Measurements from ENCODE around the gene ADD3. TPM values are rescaled to one million over a fixed set of nuclear protein-coding genes. Genes with fewer than 3 reads are reported as not detected.

ADD3 gene
- total and polyA plus RNA-seq, 2 donors (not counting 3 experiments of a cell fraction or from before 2014, with no cell fraction given), result 14.9 to 55.2 TPM

GRCh38 chr10:109991266-109991855, 16.4 kb upstream of the ADD3 start:
- H3K4me2 ChIP-seq (ENCODE audit: insufficient read depth, low read length), result no peak overlapping the region
- no peaks in the 10 kb centered on the region for H3K79me2 ChIP-seq (ENCODE audit: control insufficient read depth, insufficient read depth, low read length)
- no TSS peak for BruUV-seq (replicated peaks)
- CTCF ChIA-PET, result interaction anchor here (1.1 to 2.6 kb wide), 7 partner anchors 9 to 107 kb away, joined by 3 to 22 read pairs (median 6); partner anchors contain the start of gene ADD3
- H3K36me3 ChIP-seq (ENCODE audit: control insufficient read depth in 2 of 2, extremely low read depth in 1 of 2, insufficient read depth in 2 of 2, low read length in 2 of 2), result no peaks in the 10 kb centered on the region
- no peak overlapping the region for H3K9ac ChIP-seq (replicated peaks; ENCODE audit: extremely low read depth, insufficient read depth, low read length)
- intact Hi-C loops (cut with micrococcal nuclease), result no loop called here
- no peaks in the 10 kb centered on the region for H3K9me1 ChIP-seq (replicated peaks; ENCODE audit: control insufficient read depth, extremely low read depth, insufficient read depth, low read length)
- dilution Hi-C loops (cut with MboI; ENCODE audit: extremely low pct_ligation_motif_present, low sequenced_read_pairs), result no loop called here
- no peak overlapping the region for H3K4me3 ChIP-seq (replicated peaks in 1 of 3; ENCODE audit: insufficient read depth in 1 of 3, low read depth in 1 of 3, low read length in 3 of 3)
- peak; percentile 45 for DNase-seq (ENCODE audit: low read depth, low spot score)
- no peaks in the 10 kb centered on the region for H4K20me1 ChIP-seq (replicated peaks; ENCODE audit: control insufficient read depth, extremely low read depth, insufficient read depth, low read length)
- H3K27me3 ChIP-seq (ENCODE audit: control insufficient read depth in 2 of 2, insufficient read depth in 2 of 2, low read length in 2 of 2), result no peaks in the 10 kb centered on the region
- H3K4me1 ChIP-seq (ENCODE audit: control insufficient read depth, extremely low read depth, insufficient read depth, low read length), result peaks cover 3% of the 10 kb centered on the region
- no peaks in the 10 kb centered on the region for H3K9me3 ChIP-seq (replicated peaks; ENCODE audit: control insufficient read depth, insufficient read depth, low read length)
- POLR2A ChIA-PET, result interaction anchor here (1.0 kb wide), 1 partner anchor 16 kb away, joined by 3 read pairs; the partner anchor contains the start of gene ADD3
- no peak overlapping the region for H2AFZ ChIP-seq (ENCODE audit: low read depth, low read length)
- no peak for FAIRE-seq
- TF ChIP-seq MAX (IDR thresholded peaks at IDR 0.05; ENCODE audit: insufficient read depth, insufficient read length) (no peak), CTCF (IDR thresholded peaks at IDR 0.05; ENCODE audit: extremely low read depth in 1 of 2, insufficient read depth in 1 of 2, low read depth in 1 of 2, low read length in 2 of 2) (no peak), JUN (IDR thresholded peaks at IDR 0.05; ENCODE audit: borderline replicate concordance, insufficient read depth, insufficient read length, low read depth) (no peak), EZH2 (IDR thresholded peaks at IDR 0.05; ENCODE audit: borderline replicate concordance, low read depth, low read length, severe bottlenecking) (no peak), POLR2A (IDR thresholded peaks at IDR 0.05; ENCODE audit: low read depth, low read length) (no peak), GATA2 (IDR thresholded peaks at IDR 0.05; ENCODE audit: insufficient read depth, insufficient read length, low read depth, low read length) (no peak), POLR2AphosphoS5 (IDR thresholded peaks at IDR 0.05; ENCODE audit: insufficient read depth, low read depth, low read length) (no peak), FOS (IDR thresholded peaks at IDR 0.05; ENCODE audit: borderline replicate concordance, insufficient read depth, low read length) (no peak), MYC (IDR thresholded peaks at IDR 0.05; ENCODE audit: low read depth, low read length) (no peak)
- H3K27ac ChIP-seq (ENCODE audit: insufficient read depth, low read depth, low read length), result no peak overlapping the region
